ENCODE measurements around the gene ZFPL1.

The ZFPL1 gene

DNA sequence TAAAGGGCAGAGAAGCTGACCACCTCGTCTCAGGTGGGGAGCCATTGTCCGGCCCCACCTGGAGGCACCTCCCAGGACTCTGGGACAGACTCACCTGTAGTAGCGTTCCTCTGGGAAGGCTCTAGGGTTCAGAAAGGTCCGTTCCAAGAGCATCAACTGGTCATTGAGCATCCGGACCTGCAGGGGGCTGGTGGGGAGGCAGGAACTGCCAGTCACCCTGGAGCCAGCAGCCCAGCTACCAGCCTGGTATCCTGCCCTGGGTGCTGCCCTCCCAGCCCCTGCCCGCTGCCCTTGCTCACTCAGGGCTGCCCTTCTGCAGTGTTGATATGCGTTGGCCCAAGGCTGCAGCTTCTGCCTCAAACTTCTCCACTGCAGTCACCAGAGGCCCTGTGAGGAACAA is 38.3 kb upstream of the ZFPL1 start:
- H3K9ac ChIP-seq (ENCODE audit: low read length), result no peak overlapping the region
- no peak overlapping the region for H3K4me2 ChIP-seq (ENCODE audit: low read depth, low read length, poor library complexity, severe bottlenecking)
- H3K79me2 ChIP-seq (ENCODE audit: insufficient read depth, low read length), result peaks cover 14% of the 10 kb centered on the region; the same call in 1 of the 2 replicates
- H3K9me2 ChIP-seq (replicated peaks; ENCODE audit: insufficient read depth, low read length), result no peaks in the 10 kb centered on the region
- TF ChIP-seq, protein P1, sequence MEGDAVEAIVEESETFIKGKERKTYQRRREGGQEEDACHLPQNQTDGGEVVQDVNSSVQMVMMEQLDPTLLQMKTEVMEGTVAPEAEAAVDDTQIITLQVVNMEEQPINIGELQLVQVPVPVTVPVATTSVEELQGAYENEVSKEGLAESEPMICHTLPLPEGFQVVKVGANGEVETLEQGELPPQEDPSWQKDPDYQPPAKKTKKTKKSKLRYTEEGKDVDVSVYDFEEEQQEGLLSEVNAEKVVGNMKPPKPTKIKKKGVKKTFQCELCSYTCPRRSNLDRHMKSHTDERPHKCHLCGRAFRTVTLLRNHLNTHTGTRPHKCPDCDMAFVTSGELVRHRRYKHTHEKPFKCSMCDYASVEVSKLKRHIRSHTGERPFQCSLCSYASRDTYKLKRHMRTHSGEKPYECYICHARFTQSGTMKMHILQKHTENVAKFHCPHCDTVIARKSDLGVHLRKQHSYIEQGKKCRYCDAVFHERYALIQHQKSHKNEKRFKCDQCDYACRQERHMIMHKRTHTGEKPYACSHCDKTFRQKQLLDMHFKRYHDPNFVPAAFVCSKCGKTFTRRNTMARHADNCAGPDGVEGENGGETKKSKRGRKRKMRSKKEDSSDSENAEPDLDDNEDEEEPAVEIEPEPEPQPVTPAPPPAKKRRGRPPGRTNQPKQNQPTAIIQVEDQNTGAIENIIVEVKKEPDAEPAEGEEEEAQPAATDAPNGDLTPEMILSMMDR (IDR thresholded peaks at IDR 0.05; ENCODE audit: insufficient read depth, low read length, poor library complexity, severe bottlenecking), result no peak
- TF ChIP-seq EZH2phosphoT487 (conservative IDR thresholded peaks at IDR 0.05; ENCODE audit: low read length), result no peak
- H3K27me3 ChIP-seq (ENCODE audit: low read length), result no peaks in the 10 kb centered on the region
- H3K4me3 ChIP-seq (ENCODE audit: insufficient read depth, low read length, poor library complexity, severe bottlenecking), result no peak overlapping the region
- no peaks in the 10 kb centered on the region for H4K20me1 ChIP-seq (ENCODE audit: low read depth, low read length)
- H2AFZ ChIP-seq (ENCODE audit: low read depth, low read length, severe bottlenecking), result no peak overlapping the region
- no peaks in the 10 kb centered on the region for H3K36me3 ChIP-seq (ENCODE audit: low read length)
- no peaks in the 10 kb centered on the region for H3F3A ChIP-seq (ENCODE audit: insufficient read depth)
- no peaks in the 10 kb centered on the region for H3K9me3 ChIP-seq (ENCODE audit: insufficient read depth, low read length)
- no peak overlapping the region for H3K27ac ChIP-seq (ENCODE audit: low read depth, low read length)

GRCh38 chr11:65047581-65048422 is 36.2 kb upstream of the ZFPL1 start:
- Histone ChIP-seq H3K79me2 (ENCODE audit: insufficient read depth, low read length) (0 out of 2 replicates have a peak, but pooled peaks cover 2% of the 10 kb centered on the region), H3K27me3 (ENCODE audit: low read length) (no peaks in the 10 kb centered on the region), H4K20me1 (ENCODE audit: low read depth, low read length) (no peaks in the 10 kb centered on the region), H2AFZ (ENCODE audit: low read depth, low read length, severe bottlenecking) (no peak overlapping the region), H3K9me3 (ENCODE audit: insufficient read depth, low read length) (no peaks in the 10 kb centered on the region), H3K9ac (ENCODE audit: low read length) (no peak overlapping the region), H3K27ac (ENCODE audit: low read depth, low read length) (no peak overlapping the region), H3K4me3 (ENCODE audit: insufficient read depth, low read length, poor library complexity, severe bottlenecking) (no peak overlapping the region), H3F3A (ENCODE audit: insufficient read depth) (no peaks in the 10 kb centered on the region), H3K4me2 (ENCODE audit: low read depth, low read length, poor library complexity, severe bottlenecking) (no peak overlapping the region), H3K36me3 (ENCODE audit: low read length) (no peaks in the 10 kb centered on the region), H3K9me2 (replicated peaks; ENCODE audit: insufficient read depth, low read length) (no peaks in the 10 kb centered on the region)
- no peak for TF ChIP-seq EZH2phosphoT487 (conservative IDR thresholded peaks at IDR 0.05; ENCODE audit: low read length)
- TF ChIP-seq, protein P1 (IDR thresholded peaks at IDR 0.05; ENCODE audit: insufficient read depth, low read length, poor library complexity, severe bottlenecking), result no peak

DNA sequence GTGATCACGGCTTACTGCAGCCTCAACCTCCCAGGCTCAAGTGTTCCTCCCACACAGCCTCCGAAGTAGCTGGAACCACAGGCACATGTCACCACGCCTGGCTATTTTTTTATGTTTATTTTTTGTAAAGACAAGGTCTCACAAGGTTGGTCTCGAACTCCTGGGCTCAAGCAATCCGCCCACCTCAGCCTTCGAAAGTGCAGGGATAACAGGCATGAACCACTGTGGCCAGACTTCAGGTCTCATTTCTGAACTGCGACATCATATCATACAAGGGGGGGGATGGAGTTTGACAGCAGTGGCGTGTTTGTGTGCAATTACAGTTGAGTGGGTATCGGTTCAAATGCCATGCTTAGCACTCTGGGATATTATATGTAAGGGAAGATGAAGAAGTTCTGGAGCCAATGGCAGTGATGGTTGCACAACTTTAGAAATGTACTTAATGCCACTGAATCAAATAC is 32.6 kb upstream of the ZFPL1 start:
- no peaks in the 10 kb centered on the region for H3K9me2 ChIP-seq (replicated peaks; ENCODE audit: insufficient read depth, low read length)
- no peak overlapping the region for H2AFZ ChIP-seq (ENCODE audit: low read depth, low read length, severe bottlenecking)
- no peak overlapping the region for H3K4me3 ChIP-seq (ENCODE audit: insufficient read depth, low read length, poor library complexity, severe bottlenecking)
- no peak for TF ChIP-seq EZH2phosphoT487 (conservative IDR thresholded peaks at IDR 0.05; ENCODE audit: low read length)
- TF ChIP-seq, protein P1 (IDR thresholded peaks at IDR 0.05; ENCODE audit: insufficient read depth, low read length, poor library complexity, severe bottlenecking), result no peak
- H3K36me3 ChIP-seq (ENCODE audit: low read length), result no peaks in the 10 kb centered on the region
- H3K27ac ChIP-seq (ENCODE audit: low read depth, low read length), result no peak overlapping the region
- no peaks in the 10 kb centered on the region for H3K9me3 ChIP-seq (ENCODE audit: insufficient read depth, low read length)
- no peaks in the 10 kb centered on the region for H3K79me2 ChIP-seq (ENCODE audit: insufficient read depth, low read length)
- no peak overlapping the region for H3K9ac ChIP-seq (ENCODE audit: low read length)
- no peak overlapping the region for H3K4me2 ChIP-seq (ENCODE audit: low read depth, low read length, poor library complexity, severe bottlenecking)
- no peaks in the 10 kb centered on the region for H3K27me3 ChIP-seq (ENCODE audit: low read length)
- no peaks in the 10 kb centered on the region for H4K20me1 ChIP-seq (ENCODE audit: low read depth, low read length)
- H3F3A ChIP-seq (ENCODE audit: insufficient read depth), result no peaks in the 10 kb centered on the region
